Uterus (tissue), 4 donors: ENCODE results near the gene DAG1. TPM values are rescaled to one million over a fixed set of nuclear protein-coding genes. Genes with fewer than 3 reads are reported as not detected.
A peak's percentile ranks its signal among the peaks of the same experiment; 100 is the strongest.

Experiments
- DNase-seq, 2 donors: peaks; one replicate each; pipeline ENCODE4 v3.0.0-alpha.2; 2019 to 2020
- H3K27ac ChIP-seq, 2 donors: fragments of 200-600 bp; sonication (generic); 1 replicate in 1 of 2; 2 replicates in 1 of 2; pipeline ENCODE4 v1.5.1; 2016 to 2018
- H3K27me3 ChIP-seq, 2 donors: fragments of 200-600 bp; sonication (generic); one replicate each; pipeline ENCODE4 v1.5.1; 2018 to 2019; ENCODE audit warnings: control low read depth in 1 of 2
- H3K36me3 ChIP-seq, 2 donors: fragments of 200-600 bp; sonication (generic); one replicate each; pipeline ENCODE4 v1.5.1; 2019; ENCODE audit warnings: control low read depth in 1 of 2
- H3K4me1 ChIP-seq, 2 donors: fragments of 200-600 bp; sonication (generic); one replicate each; pipeline ENCODE4 v1.5.1; 2018 to 2019; ENCODE audit warnings: control low read depth in 1 of 2
- H3K4me3 ChIP-seq, 2 donors: fragments of 200-600 bp; sonication (generic); 1 replicate in 1 of 2; 2 replicates in 1 of 2; pipeline ENCODE4 v1.5.1; 2018 to 2019; ENCODE audit warnings: mild to moderate bottlenecking in 1 of 2
- H3K9me3 ChIP-seq, 2 donors: fragments of 200-600 bp; sonication (generic); one replicate each; pipeline ENCODE4 v1.5.1; 2019; ENCODE audit warnings: control low read depth in 1 of 2
- POLR2A ChIP-seq, 2 donors: fragments of 450-650 bp; IDR thresholded peaks; one replicate each; pipeline ENCODE4 v1.6.1; 2016; ENCODE audit warnings: antibody characterized with exemption in 2 of 2, mild to moderate bottlenecking in 1 of 2, moderate library complexity in 1 of 2
- intact Hi-C: fragments of 100-400 bp; cut with DNase I; formaldehyde crosslinking; loops from one replicate; pipeline ENCODE4 v1.15.1; 2023; ENCODE audit warnings: low total_unique reads
- total RNA-seq, 4 donors: library from RNA; depleted of rRNA in 3 of 4; stranded (reverse); fragments of >200 nt in 3 of 4; gene quantifications; one replicate each; pipeline versions ENCODE4 v1.1.0 to v1.2.4, GENCODE V29; 2014 to 2023
- TF ChIP-seq, protein P1 (sequence below), 4 experiments: fragments of 200-600 bp in 2 of 4; fragments of 450-650 bp in 2 of 4; sonication (generic) in 2 of 4; IDR thresholded peaks; one replicate each; pipeline ENCODE4 v1.5.1; 2016 to 2019; ENCODE audit warnings: antibody characterized with exemption in 4 of 4, mild to moderate bottlenecking in 2 of 4, moderate library complexity in 1 of 4
- donor health status: DM: yes; HTN: yes; CAD: no.

Gene DAG1
- total RNA-seq, result 10 to 100 TPM; 34.3 to 76.4 (median 48.1) TPM

DNA sequence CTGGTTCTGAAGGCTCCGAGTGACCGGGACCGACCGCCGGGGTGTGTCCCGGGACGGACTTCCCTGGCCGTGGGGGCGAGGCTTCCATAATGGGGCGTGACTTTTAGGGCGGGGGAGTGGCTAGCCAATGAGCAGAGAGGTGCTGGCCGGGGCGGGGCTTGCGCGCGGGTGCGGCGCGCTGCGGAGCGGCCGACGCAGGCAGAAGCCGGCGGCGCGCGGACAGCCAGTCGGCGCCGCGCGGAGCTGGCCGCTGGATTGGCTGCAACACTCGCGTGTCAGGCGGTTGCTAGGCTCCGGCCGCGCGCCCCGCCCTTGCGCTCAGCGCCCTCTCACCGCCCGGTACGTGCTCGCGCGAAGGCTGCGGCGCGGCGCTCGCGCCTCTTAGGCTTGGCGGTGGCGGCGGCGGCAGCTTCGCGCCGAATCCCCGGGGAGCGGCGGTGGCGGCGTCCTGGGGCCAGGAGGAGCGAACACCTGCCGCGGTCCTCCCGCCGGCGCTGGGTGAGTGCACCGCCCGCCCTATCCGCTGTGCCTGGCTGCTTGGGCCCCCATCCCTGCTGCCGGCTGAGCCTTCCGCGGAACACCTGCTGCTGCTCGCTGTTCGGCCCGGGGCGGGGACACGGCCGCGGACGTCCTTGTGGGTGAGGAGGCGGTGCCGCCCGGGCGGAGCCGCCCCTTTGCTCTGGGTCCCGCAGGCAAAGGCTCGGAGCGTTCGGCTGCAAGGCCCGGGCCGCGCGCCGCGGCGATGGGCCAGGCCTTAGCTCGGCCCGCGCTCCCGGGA, at the start of gene DAG1:
Gene DAG1, plus strand, starts transcription at position 332 of the 778 bp plus-strand sequence. CDS start 40,268 bp downstream, outside the sequence.
- H3K27me3 ChIP-seq, result no peaks in the 10 kb centered on the region
- no peaks in the 10 kb centered on the region for H3K36me3 ChIP-seq
- DNase-seq, result peak; percentile 99
- no peaks in the 10 kb centered on the region for H3K9me3 ChIP-seq
- H3K27ac ChIP-seq, result peak within 1 kb of the TSS; percentile 95 to 97
- H3K4me3 ChIP-seq, result peak within 1 kb of the TSS; percentile 52 to 96
- intact Hi-C loops, result no loop called here
- TF ChIP-seq, protein P1, sequence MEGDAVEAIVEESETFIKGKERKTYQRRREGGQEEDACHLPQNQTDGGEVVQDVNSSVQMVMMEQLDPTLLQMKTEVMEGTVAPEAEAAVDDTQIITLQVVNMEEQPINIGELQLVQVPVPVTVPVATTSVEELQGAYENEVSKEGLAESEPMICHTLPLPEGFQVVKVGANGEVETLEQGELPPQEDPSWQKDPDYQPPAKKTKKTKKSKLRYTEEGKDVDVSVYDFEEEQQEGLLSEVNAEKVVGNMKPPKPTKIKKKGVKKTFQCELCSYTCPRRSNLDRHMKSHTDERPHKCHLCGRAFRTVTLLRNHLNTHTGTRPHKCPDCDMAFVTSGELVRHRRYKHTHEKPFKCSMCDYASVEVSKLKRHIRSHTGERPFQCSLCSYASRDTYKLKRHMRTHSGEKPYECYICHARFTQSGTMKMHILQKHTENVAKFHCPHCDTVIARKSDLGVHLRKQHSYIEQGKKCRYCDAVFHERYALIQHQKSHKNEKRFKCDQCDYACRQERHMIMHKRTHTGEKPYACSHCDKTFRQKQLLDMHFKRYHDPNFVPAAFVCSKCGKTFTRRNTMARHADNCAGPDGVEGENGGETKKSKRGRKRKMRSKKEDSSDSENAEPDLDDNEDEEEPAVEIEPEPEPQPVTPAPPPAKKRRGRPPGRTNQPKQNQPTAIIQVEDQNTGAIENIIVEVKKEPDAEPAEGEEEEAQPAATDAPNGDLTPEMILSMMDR (IDR thresholded peaks at IDR 0.05), result peak in 3 of 4 experiments; percentile 3 to 9 (median 5)
- peak; percentile 63 to 90 for TF ChIP-seq POLR2A (IDR thresholded peaks at IDR 0.05)
- H3K4me1 ChIP-seq, result peaks cover 7 to 15% of the 10 kb centered on the region in 2 donors

GRCh38 chr3:49421890-49422378, 48.1 kb upstream of the DAG1 start:
- DNase-seq, result no peak
- H3K27me3 ChIP-seq, result no peaks in the 10 kb centered on the region
- intact Hi-C loops, result no loop called here
- peak overlapping the region in 1 of 2 donors; percentile 16 for H3K27ac ChIP-seq
- H3K4me3 ChIP-seq, result no peak overlapping the region
- TF ChIP-seq, protein P1 (IDR thresholded peaks at IDR 0.05), result no peak
- TF ChIP-seq POLR2A (IDR thresholded peaks at IDR 0.05), result no peak
- no peaks in the 10 kb centered on the region for H3K9me3 ChIP-seq
- H3K4me1 ChIP-seq, result no peaks in the 10 kb centered on the region
- no peaks in the 10 kb centered on the region for H3K36me3 ChIP-seq

DNA sequence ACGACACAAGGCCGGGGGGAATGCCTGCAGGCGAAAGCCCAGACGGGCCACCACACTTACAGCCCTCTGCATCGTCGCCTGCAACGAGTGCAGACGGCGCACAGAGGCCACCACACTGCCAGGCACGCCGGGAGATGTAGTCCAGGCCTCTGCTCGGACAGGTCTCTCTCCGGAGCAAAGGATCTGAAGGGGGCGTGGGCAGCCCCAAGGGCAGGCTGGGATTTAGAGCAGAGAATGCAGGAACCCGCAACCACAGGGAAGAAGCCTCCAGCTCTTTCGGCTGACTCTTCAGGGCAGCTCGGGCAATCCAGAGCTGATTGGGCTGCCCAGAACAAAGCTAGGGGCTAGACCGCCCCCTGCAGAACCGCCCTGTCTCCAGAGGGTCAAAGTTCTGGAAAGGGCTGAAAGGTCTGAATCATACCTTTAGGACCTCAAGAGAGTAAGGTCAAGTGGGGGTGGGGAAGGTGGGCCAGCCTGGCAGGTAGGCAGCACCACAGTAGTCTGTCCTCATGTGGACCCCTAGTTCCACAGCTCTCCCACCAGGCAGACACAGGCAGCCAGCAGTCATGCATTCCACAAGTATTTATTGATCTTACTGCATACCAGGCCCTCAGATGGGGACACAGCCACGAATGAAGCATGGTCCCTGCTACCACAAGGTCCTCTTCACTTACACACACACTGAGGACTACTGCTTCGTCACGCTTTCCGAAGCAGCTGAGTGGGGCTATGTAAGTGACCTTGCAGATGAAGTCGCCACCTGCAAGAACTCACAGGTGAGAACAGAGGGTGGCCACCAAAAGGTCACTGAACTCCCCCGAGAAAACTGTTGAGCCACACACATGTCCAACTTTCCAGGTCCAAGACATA, 47.5 kb upstream of the DAG1 start, which contains the start of gene AMT:
Gene AMT, minus strand, starts transcription at position 95 of the 870 bp plus-strand sequence. Its CDS starts 23 bp downstream, at position 72.
- Histone ChIP-seq H3K27me3 (no peaks in the 10 kb centered on the region), H3K9me3 (no peaks in the 10 kb centered on the region), H3K4me3 (no peak within 1 kb of the TSS), H3K4me1 (no peaks in the 10 kb centered on the region), H3K27ac (peak within 1 kb of the TSS in 1 of 2 donors; percentile 16), H3K36me3 (no peaks in the 10 kb centered on the region)
- no peak for DNase-seq
- intact Hi-C loops, result no loop called here
- TF ChIP-seq, protein P1 (IDR thresholded peaks at IDR 0.05), result no peak
- no peak for TF ChIP-seq POLR2A (IDR thresholded peaks at IDR 0.05)

- no peak for DNase-seq
- Histone ChIP-seq H3K36me3 (no peaks in the 10 kb centered on the region), H3K4me3 (no peak overlapping the region), H3K4me1 (peaks cover 0 to 5% of the 10 kb centered on the region in 2 donors), H3K27ac (no peak overlapping the region), H3K27me3 (no peaks in the 10 kb centered on the region), H3K9me3 (no peaks in the 10 kb centered on the region)
- no peak for TF ChIP-seq POLR2A (IDR thresholded peaks at IDR 0.05)
- TF ChIP-seq, protein P1 (IDR thresholded peaks at IDR 0.05), result no peak
- intact Hi-C loops, result no loop called here
Observed at GRCh38 chr3:49424816-49425215, 45.3 kb upstream of the DAG1 start.
